ENCODE measurements around the gene TARS1. TPM values are rescaled to one million over a fixed set of nuclear protein-coding genes. Genes with fewer than 3 reads are reported as not detected.

TARS1 gene
- total and polyA plus RNA-seq, 2 of the 4 experiments (the other 2 are of a cell fraction) = 90.8 to 175 TPM

DNA sequence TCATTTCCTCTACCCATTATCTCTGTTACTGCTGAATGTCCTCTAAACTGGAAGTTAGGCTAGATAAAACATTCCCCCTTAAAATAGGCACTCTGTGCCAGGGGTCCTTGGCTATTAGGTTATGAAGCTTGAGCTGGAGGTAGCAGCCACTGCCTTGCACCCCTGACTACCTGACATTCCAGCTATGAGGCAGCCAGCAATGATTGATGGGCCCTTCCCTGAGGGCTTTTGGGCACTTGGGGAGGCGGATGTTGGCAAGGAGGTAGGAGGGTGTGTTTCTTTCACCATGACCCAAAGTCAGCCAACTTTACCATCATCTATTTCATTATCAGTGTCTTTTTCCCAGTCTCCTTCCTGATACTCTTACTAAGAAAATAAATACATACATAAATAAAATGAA is 17.1 kb downstream of the TARS1 start:
- no peak overlapping the region for H4K91ac ChIP-seq (ENCODE audit: insufficient read depth, low read depth, low read length)

More for the DNA sequence above, 17.1 kb downstream of the TARS1 start:
- intact Hi-C loops (cut with micrococcal nuclease) (no loop called here), dilution Hi-C loops (cut with HindIII; ENCODE audit: low sequenced_read_pairs, unreplicated experiment) (no loop called here), in situ Hi-C loops (cut with MboI; ENCODE audit: low sequenced_read_pairs) (no loop called here)
- no TSS peak for BruUV-seq (replicated peaks)
- Histone ChIP-seq H4K20me1 (ENCODE audit: insufficient read depth, low read length) (peaks cover 4% of the 10 kb centered on the region; the same call in 1 of the 2 replicates), H3K4me1 (ENCODE audit: control insufficient read depth, insufficient read depth, low read length) (peaks cover 4% of the 10 kb centered on the region), H2BK5ac (ENCODE audit: low read depth, low read length, poor library complexity, severe bottlenecking) (no peak overlapping the region), H2AFZ (replicated peaks; ENCODE audit: low read length, poor library complexity) (no peak overlapping the region), H3K56ac (ENCODE audit: extremely low read depth, insufficient read depth, low read length) (no peak overlapping the region), H4K8ac (ENCODE audit: low read depth in 2 of 2, low read length in 2 of 2) (no peak overlapping the region), H3K9me1 (ENCODE audit: insufficient read depth, low read length) (peaks cover 3% of the 10 kb centered on the region; the same call in 1 of the 2 replicates), H3K14ac (replicated peaks; ENCODE audit: low read depth, low read length) (no peak overlapping the region), H3K4me3 (ENCODE audit: insufficient read depth, low read depth, low read length) (no peak overlapping the region), H2AK5ac (ENCODE audit: low read depth, low read length) (no peak overlapping the region), H2AK9ac (replicated peaks; ENCODE audit: low read depth, low read length, poor library complexity) (no peak overlapping the region), H3K18ac (ENCODE audit: low read depth, low read length) (no peak overlapping the region), H4K5ac (ENCODE audit: low read depth, low read length) (no peak overlapping the region), H3K36me3 (ENCODE audit: control insufficient read depth, insufficient read depth, low read length) (peaks cover 71% of the 10 kb centered on the region), H3K27ac (ENCODE audit: insufficient read depth, low read length) (no peak overlapping the region), H2BK20ac (ENCODE audit: low read depth, low read length) (no peak overlapping the region), H3K23ac (ENCODE audit: low read depth, low read length) (no peak overlapping the region), H3K27me3 (ENCODE audit: control insufficient read depth, insufficient read depth, low read length) (no peaks in the 10 kb centered on the region), H3K9ac (ENCODE audit: low read depth, low read length) (no peak overlapping the region), H3K4me2 (ENCODE audit: low read depth, low read length) (no peak overlapping the region), H2BK15ac (ENCODE audit: low read depth, low read length) (no peak overlapping the region), H3K79me1 (ENCODE audit: low read depth in 1 of 2, low read length in 2 of 2) (peaks cover 35 to 39% of the 10 kb centered on the region in 2 experiments), H3K9me3 (ENCODE audit: control insufficient read depth, insufficient read depth, low read length) (no peaks in the 10 kb centered on the region), H3K4ac (ENCODE audit: low read depth, low read length) (no peak overlapping the region), H2BK120ac (ENCODE audit: low read depth, low read length) (no peak overlapping the region)
- ChIA-PET CTCF (no interaction called here), POLR2A (ENCODE audit: unreplicated experiment) (no interaction called here)
- no CpG with 5 or more reads among the region's 1 CpG for WGBS, 2 experiments (ENCODE audit: extremely low coverage in 2 of 2, insufficient read length in 1 of 2)
- TF ChIP-seq MXI1 (IDR thresholded peaks at IDR 0.05; ENCODE audit: borderline replicate concordance, low read depth, low read length) = no peak
- TF ChIP-seq MAFK (IDR thresholded peaks at IDR 0.05; ENCODE audit: low read depth, low read length) = no peak
- no peak for TF ChIP-seq RAD21 (IDR thresholded peaks at IDR 0.05; ENCODE audit: low read length)
- TF ChIP-seq CEBPB (IDR thresholded peaks at IDR 0.05; ENCODE audit: low read depth, low read length) = no peak
- TF ChIP-seq, protein P1, sequence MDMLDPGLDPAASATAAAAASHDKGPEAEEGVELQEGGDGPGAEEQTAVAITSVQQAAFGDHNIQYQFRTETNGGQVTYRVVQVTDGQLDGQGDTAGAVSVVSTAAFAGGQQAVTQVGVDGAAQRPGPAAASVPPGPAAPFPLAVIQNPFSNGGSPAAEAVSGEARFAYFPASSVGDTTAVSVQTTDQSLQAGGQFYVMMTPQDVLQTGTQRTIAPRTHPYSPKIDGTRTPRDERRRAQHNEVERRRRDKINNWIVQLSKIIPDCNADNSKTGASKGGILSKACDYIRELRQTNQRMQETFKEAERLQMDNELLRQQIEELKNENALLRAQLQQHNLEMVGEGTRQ (IDR thresholded peaks at IDR 0.05; ENCODE audit: low read depth, low read length) = no peak
- no peak for TF ChIP-seq NFE2L2 (IDR thresholded peaks at IDR 0.05; ENCODE audit: low read depth, low read length)
- TF ChIP-seq RFX5 (IDR thresholded peaks at IDR 0.05; ENCODE audit: low read depth, low read length) = no peak
- TF ChIP-seq, protein P2, sequence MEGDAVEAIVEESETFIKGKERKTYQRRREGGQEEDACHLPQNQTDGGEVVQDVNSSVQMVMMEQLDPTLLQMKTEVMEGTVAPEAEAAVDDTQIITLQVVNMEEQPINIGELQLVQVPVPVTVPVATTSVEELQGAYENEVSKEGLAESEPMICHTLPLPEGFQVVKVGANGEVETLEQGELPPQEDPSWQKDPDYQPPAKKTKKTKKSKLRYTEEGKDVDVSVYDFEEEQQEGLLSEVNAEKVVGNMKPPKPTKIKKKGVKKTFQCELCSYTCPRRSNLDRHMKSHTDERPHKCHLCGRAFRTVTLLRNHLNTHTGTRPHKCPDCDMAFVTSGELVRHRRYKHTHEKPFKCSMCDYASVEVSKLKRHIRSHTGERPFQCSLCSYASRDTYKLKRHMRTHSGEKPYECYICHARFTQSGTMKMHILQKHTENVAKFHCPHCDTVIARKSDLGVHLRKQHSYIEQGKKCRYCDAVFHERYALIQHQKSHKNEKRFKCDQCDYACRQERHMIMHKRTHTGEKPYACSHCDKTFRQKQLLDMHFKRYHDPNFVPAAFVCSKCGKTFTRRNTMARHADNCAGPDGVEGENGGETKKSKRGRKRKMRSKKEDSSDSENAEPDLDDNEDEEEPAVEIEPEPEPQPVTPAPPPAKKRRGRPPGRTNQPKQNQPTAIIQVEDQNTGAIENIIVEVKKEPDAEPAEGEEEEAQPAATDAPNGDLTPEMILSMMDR (conservative IDR thresholded peaks at IDR 0.05; ENCODE audit: low read depth, low read length) = no peak
- no peak for TF ChIP-seq FOS (IDR thresholded peaks at IDR 0.05; ENCODE audit: low read depth, low read length)
- no peak for TF ChIP-seq CHD1 (IDR thresholded peaks at IDR 0.05; ENCODE audit: low read depth, low read length)
- TF ChIP-seq, protein P3, sequence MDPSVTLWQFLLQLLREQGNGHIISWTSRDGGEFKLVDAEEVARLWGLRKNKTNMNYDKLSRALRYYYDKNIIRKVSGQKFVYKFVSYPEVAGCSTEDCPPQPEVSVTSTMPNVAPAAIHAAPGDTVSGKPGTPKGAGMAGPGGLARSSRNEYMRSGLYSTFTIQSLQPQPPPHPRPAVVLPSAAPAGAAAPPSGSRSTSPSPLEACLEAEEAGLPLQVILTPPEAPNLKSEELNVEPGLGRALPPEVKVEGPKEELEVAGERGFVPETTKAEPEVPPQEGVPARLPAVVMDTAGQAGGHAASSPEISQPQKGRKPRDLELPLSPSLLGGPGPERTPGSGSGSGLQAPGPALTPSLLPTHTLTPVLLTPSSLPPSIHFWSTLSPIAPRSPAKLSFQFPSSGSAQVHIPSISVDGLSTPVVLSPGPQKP (IDR thresholded peaks at IDR 0.05; ENCODE audit: borderline replicate concordance, low read depth, low read length) = no peak
- TF ChIP-seq RCOR1 (IDR thresholded peaks at IDR 0.05; ENCODE audit: insufficient replicate concordance, low read length) = no peak
- TF ChIP-seq POLR2A (IDR thresholded peaks at IDR 0.05; ENCODE audit: low read depth, low read length) = no peak
- no peak for TF ChIP-seq SMC3 (IDR thresholded peaks at IDR 0.05; ENCODE audit: low read depth, low read length)
- no peak for TF ChIP-seq BHLHE40 (IDR thresholded peaks at IDR 0.05; ENCODE audit: low read depth, low read length)
- no peak for ATAC-seq (ENCODE audit: low read depth)
- no peak for DNase-seq

All from IMR-90 (cell line).